HG03103 (cell line): ENCODE data around the gene TIMP2.
"Not testable (repeated sequence)": the region's sequence is repeated elsewhere in the genome, so short reads cannot be mapped to it uniquely, and the experiment has no call there.

Source experiments
- ATAC-seq: cut with Tn5 transposase; IDR thresholded peaks from one replicate; pipeline ENCODE4 v1.9.1; 2021; ENCODE audit warnings: low read depth; ENCODE audit not compliant: unreplicated experiment

TIMP2 gene

GRCh38 chr17:78933959-78934568 lies 8.9 kb upstream of the TIMP2 start:
- ATAC-seq = no peak

- no peak for ATAC-seq
Observed at GRCh38 chr17:78933025-78933958, 8.1 kb upstream of the TIMP2 start.

GRCh38 chr17:78929908-78930775 lies 5.0 kb upstream of the TIMP2 start:
- ATAC-seq = no peak

- ATAC-seq = no peak
Observed at GRCh38 chr17:78925662-78926555, 722 bp upstream of the TIMP2 start.

- ATAC-seq = no peak
Observed at GRCh38 chr17:78924481-78925151, 571 bp downstream of the TIMP2 start.

GRCh38 chr17:78923660-78924453 lies 1.3 kb downstream of the TIMP2 start:
- ATAC-seq = no peak

- no peak for ATAC-seq
Observed at GRCh38 chr17:78922816-78923498, 2.2 kb downstream of the TIMP2 start.

GRCh38 chr17:78921437-78921971 lies 3.7 kb downstream of the TIMP2 start:
- no peak for ATAC-seq

GRCh38 chr17:78920528-78920927 lies 4.7 kb downstream of the TIMP2 start:
- no peak for ATAC-seq

GRCh38 chr17:78919861-78920450 lies 5.2 kb downstream of the TIMP2 start:
- ATAC-seq = no peak

- ATAC-seq = no peak
Observed at GRCh38 chr17:78918979-78919378, 6.2 kb downstream of the TIMP2 start.

GRCh38 chr17:78917451-78918275 lies 7.5 kb downstream of the TIMP2 start:
- no peak for ATAC-seq

GRCh38 chr17:78915872-78916632 lies 9.1 kb downstream of the TIMP2 start:
- ATAC-seq = no peak

GRCh38 chr17:78913115-78913514 lies 12.1 kb downstream of the TIMP2 start:
- ATAC-seq = no peak

GRCh38 chr17:78912082-78912481 lies 13.1 kb downstream of the TIMP2 start:
- ATAC-seq = no peak

GRCh38 chr17:78911543-78911942 lies 13.6 kb downstream of the TIMP2 start:
- ATAC-seq = not testable (repeated sequence)
